Measurements from ENCODE around the gene MAN1C1. TPM values are rescaled to one million over a fixed set of nuclear protein-coding genes. Genes with fewer than 3 reads are reported as not detected.
A peak's percentile ranks its signal among the peaks of the same experiment; 100 is the strongest.

The MAN1C1 gene
- total RNA-seq, 6 experiments from 2014 or later, result 10.7 to 38.8 (median 21.0) TPM

GRCh38 chr1:25671929-25672328 is 55.3 kb downstream of the MAN1C1 start:
- H3K4me3 ChIP-seq, result no peak overlapping the region
- H3K27me3 ChIP-seq, result no peaks in the 10 kb centered on the region
- DNase-seq (peak; percentile 68 to 88 (median 85)), ATAC-seq (peak; percentile 91 to 96 (median 92))
- H3K4me1 ChIP-seq, result peaks cover 0 to 25% (median 11%) of the 10 kb centered on the region in 4 donors
- no peaks in the 10 kb centered on the region for H3K9me3 ChIP-seq
- intact Hi-C loops (cut with DNase I), result no loop called here
- TF ChIP-seq POLR2A (IDR thresholded peaks at IDR 0.05) (no peak), CTCF (IDR thresholded peaks at IDR 0.05) (no peak)
- 50% methylated on average over 1 of the region's 3 CpGs for WGBS (ENCODE audit: insufficient coverage, low coverage, low lambda C conversion rate, missing lambda C conversion rate)
- peak overlapping the region in 2 of 3 donors; percentile 61 for H3K27ac ChIP-seq
- H3K36me3 ChIP-seq, result no peaks in the 10 kb centered on the region

GRCh38 chr1:25672763-25673409 is 56.3 kb downstream of the MAN1C1 start:
- 70% methylated on average over 3 of the region's 13 CpGs for WGBS (ENCODE audit: insufficient coverage, low coverage, low lambda C conversion rate, missing lambda C conversion rate)
- Histone ChIP-seq H3K9me3 (no peaks in the 10 kb centered on the region), H3K4me3 (no peak overlapping the region), H3K36me3 (no peaks in the 10 kb centered on the region), H3K27me3 (no peaks in the 10 kb centered on the region), H3K4me1 (peaks cover 0 to 25% (median 12%) of the 10 kb centered on the region in 4 donors), H3K27ac (peak overlapping the region in 2 of 3 donors; percentile 48 to 61)
- DNase-seq, result no peak
- peak in 1 of 4 donors; percentile 31 for ATAC-seq
- intact Hi-C loops (cut with DNase I), result no loop called here
- TF ChIP-seq CTCF (IDR thresholded peaks at IDR 0.05) (no peak), POLR2A (IDR thresholded peaks at IDR 0.05) (no peak)

GRCh38 chr1:25673456-25673855 is 56.9 kb downstream of the MAN1C1 start:
- Histone ChIP-seq H3K4me1 (peaks cover 0 to 25% (median 12%) of the 10 kb centered on the region in 4 donors), H3K9me3 (no peaks in the 10 kb centered on the region), H3K27ac (no peak overlapping the region), H3K27me3 (no peaks in the 10 kb centered on the region), H3K36me3 (no peaks in the 10 kb centered on the region), H3K4me3 (no peak overlapping the region)
- TF ChIP-seq POLR2A (IDR thresholded peaks at IDR 0.05) (no peak), CTCF (IDR thresholded peaks at IDR 0.05) (no peak)
- ATAC-seq (no peak), DNase-seq (no peak)
- intact Hi-C loops (cut with DNase I), result no loop called here
- WGBS (ENCODE audit: insufficient coverage, low coverage, low lambda C conversion rate, missing lambda C conversion rate), result 88% methylated on average over 3 of the region's 3 CpGs

DNA sequence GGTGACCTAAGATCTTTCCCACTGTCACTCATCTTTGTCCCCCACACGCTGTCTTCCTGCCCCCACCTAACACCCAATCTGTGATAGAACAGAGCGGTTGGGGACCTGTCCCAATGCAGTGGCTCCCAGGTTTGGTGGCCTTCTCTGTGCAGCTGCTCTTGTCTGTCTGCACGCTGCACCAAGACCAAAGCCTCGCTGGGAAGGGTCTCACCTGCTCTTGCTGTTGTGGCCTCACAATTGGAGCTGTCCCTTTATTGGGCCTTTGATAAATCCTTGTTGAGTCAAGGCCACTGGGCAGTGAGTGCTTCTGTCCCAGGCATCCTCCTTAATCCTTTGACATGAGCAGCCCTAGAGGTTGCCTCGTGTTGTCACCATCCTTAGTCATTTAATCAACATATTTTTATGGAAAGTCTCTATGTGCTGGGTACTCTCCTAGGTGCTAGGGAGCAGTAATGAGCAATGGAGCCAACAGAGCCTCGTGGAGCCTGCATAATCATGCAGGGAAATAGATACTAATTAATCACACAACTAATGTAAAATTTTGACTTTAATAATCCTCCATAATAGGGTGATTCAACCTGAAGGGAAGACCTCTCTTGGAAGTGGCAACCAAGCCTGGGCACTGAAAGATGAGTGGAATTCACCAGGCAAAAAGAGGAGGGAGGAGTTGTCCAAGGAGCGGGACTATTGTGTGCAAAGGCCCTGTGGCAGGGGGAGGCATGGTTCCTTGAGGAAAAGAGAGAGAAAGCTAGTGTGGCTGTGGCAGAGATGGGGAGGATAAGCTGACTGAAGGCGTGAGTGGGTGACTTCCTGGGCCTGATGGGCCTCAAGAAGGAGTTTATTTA is 57.6 kb downstream of the MAN1C1 start:
- 85% methylated on average over 5 of the region's 8 CpGs for WGBS (ENCODE audit: insufficient coverage, low coverage, low lambda C conversion rate, missing lambda C conversion rate)

More for the DNA sequence above, 57.6 kb downstream of the MAN1C1 start:
- Histone ChIP-seq H3K4me1 (peaks cover 0 to 25% (median 12%) of the 10 kb centered on the region in 4 donors), H3K9me3 (no peaks in the 10 kb centered on the region), H3K27me3 (no peaks in the 10 kb centered on the region), H3K27ac (no peak overlapping the region), H3K4me3 (no peak overlapping the region), H3K36me3 (no peaks in the 10 kb centered on the region)
- TF ChIP-seq POLR2A (IDR thresholded peaks at IDR 0.05), result no peak
- TF ChIP-seq CTCF (IDR thresholded peaks at IDR 0.05), result no peak
- DNase-seq (no peak), ATAC-seq (no peak)
- intact Hi-C loops (cut with DNase I), result no loop called here
